ENCODE data around the gene NQO1. TPM values are rescaled to one million over a fixed set of nuclear protein-coding genes. Genes with fewer than 3 reads are reported as not detected.

NQO1 gene
- total RNA-seq, 1 experiment from 2014 or later: 853 TPM

DNA sequence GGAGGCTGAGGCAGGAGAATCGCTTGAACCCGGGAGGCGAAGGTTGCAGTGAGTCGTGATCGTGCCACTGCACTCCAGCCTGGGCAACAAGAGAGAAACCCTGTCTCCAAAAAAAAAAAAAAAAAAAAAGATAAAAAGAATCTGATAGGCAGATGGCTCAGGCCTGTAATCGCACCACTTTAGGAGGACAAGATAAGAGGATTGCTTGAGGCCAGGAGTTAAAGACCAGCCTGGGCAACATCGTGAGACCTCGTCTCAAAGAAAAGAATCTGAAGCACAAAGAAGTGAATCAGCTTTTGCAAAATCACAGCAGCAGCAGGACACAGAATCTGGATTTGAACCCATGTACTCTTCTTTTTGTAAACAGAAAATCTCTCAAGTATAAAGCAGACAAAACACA is 20.8 kb upstream of the NQO1 start:
- Histone ChIP-seq H3K4me2 (no peak overlapping the region), H3K36me3 (ENCODE audit: low read depth) (peaks cover 47% of the 10 kb centered on the region), H4K20me1 (ENCODE audit: insufficient read depth) (peaks cover 17% of the 10 kb centered on the region), H2AFZ (no peak overlapping the region), H3K27ac (no peak overlapping the region), H3K4me1 (replicated peaks; ENCODE audit: insufficient read depth) (peaks cover 9% of the 10 kb centered on the region), H3K27me3 (ENCODE audit: insufficient read depth, low read depth) (no peaks in the 10 kb centered on the region), H3K9me3 (ENCODE audit: insufficient read depth, low read depth) (no peaks in the 10 kb centered on the region), H3K79me2 (ENCODE audit: low read depth) (peaks cover 45% of the 10 kb centered on the region), H3K9me2 (ENCODE audit: insufficient read depth) (no peaks in the 10 kb centered on the region), H3K4me3 (no peak overlapping the region), H3F3A (ENCODE audit: insufficient read depth, low read depth) (peaks cover 40% of the 10 kb centered on the region)
- POLR2A ChIA-PET (ENCODE audit: unreplicated experiment): no interaction called here
- CTCF ChIA-PET: no interaction called here
- TF ChIP-seq EZH2 (IDR thresholded peaks at IDR 0.05; ENCODE audit: low read depth) (no peak), CTCF (conservative IDR thresholded peaks at IDR 0.05) (no peak)
- DNase-seq: no peak
- intact Hi-C loops (cut with micrococcal nuclease; ENCODE audit: unreplicated experiment): no loop called here
- BruUV-seq (replicated peaks): no TSS peak

DNA sequence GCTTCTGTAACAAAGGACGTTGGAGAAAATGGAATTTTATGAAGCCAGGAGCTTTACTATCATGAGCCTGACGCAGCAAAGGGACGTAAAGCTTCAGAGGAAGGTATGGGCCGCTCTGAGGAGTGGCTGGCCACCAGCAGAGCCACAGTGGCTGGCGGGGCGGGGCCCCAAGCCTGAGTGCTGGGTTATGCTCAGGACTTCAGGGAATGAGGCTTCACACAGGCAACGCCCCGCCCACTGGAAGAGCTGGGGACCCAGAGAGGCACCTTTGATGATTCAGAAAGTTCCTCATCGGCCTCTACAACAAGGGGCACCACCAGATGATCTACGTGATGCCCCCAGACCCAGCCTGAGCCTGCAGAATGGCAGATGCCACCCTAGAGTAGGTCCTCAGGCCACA is 19.6 kb upstream of the NQO1 start:
- Histone ChIP-seq H3K4me2 (no peak overlapping the region), H3K4me1 (replicated peaks; ENCODE audit: insufficient read depth) (peaks cover 20% of the 10 kb centered on the region), H3K36me3 (ENCODE audit: low read depth) (peaks cover 51% of the 10 kb centered on the region), H3K9me3 (ENCODE audit: insufficient read depth, low read depth) (no peaks in the 10 kb centered on the region), H3K27ac (no peak overlapping the region), H3K79me2 (ENCODE audit: low read depth) (peaks cover 34% of the 10 kb centered on the region), H3K4me3 (no peak overlapping the region), H4K20me1 (ENCODE audit: insufficient read depth) (peaks cover 13% of the 10 kb centered on the region), H2AFZ (no peak overlapping the region), H3K27me3 (ENCODE audit: insufficient read depth, low read depth) (no peaks in the 10 kb centered on the region), H3K9me2 (ENCODE audit: insufficient read depth) (no peaks in the 10 kb centered on the region), H3F3A (ENCODE audit: insufficient read depth, low read depth) (peaks cover 51% of the 10 kb centered on the region)
- ChIA-PET CTCF (interaction anchor here (1.0 kb wide), 1 partner anchor 8 kb away, joined by 4 read pairs; no protein-coding TSS in a partner anchor), POLR2A (ENCODE audit: unreplicated experiment) (no interaction called here)
- BruUV-seq (replicated peaks): no TSS peak
- TF ChIP-seq EZH2 (IDR thresholded peaks at IDR 0.05; ENCODE audit: low read depth) (no peak), CTCF (conservative IDR thresholded peaks at IDR 0.05) (no peak)
- intact Hi-C loops (cut with micrococcal nuclease; ENCODE audit: unreplicated experiment): no loop called here
- no peak for DNase-seq

GRCh38 chr16:69745232-69745612 is 18.9 kb upstream of the NQO1 start:
- BruUV-seq (replicated peaks): no TSS peak
- no peaks in the 10 kb centered on the region for H3K27me3 ChIP-seq (ENCODE audit: insufficient read depth, low read depth)
- no peaks in the 10 kb centered on the region for H3K9me2 ChIP-seq (ENCODE audit: insufficient read depth)
- no peak overlapping the region for H3K27ac ChIP-seq
- no peak for DNase-seq
- CTCF ChIA-PET: interaction anchor here (1.0 kb wide), 1 partner anchor 8 kb away, joined by 4 read pairs; no protein-coding TSS in a partner anchor
- peaks cover 48% of the 10 kb centered on the region for H3K36me3 ChIP-seq (ENCODE audit: low read depth)
- no peaks in the 10 kb centered on the region for H3K9me3 ChIP-seq (ENCODE audit: insufficient read depth, low read depth)
- no peak overlapping the region for H3K4me3 ChIP-seq
- POLR2A ChIA-PET (ENCODE audit: unreplicated experiment): no interaction called here
- H3K4me2 ChIP-seq: no peak overlapping the region
- no peak overlapping the region for H2AFZ ChIP-seq
- peaks cover 25% of the 10 kb centered on the region for H3K4me1 ChIP-seq (replicated peaks; ENCODE audit: insufficient read depth)
- no peak for TF ChIP-seq EZH2 (IDR thresholded peaks at IDR 0.05; ENCODE audit: low read depth)
- H4K20me1 ChIP-seq (ENCODE audit: insufficient read depth): peaks cover 13% of the 10 kb centered on the region
- H3F3A ChIP-seq (ENCODE audit: insufficient read depth, low read depth): peaks cover 59% of the 10 kb centered on the region
- intact Hi-C loops (cut with micrococcal nuclease; ENCODE audit: unreplicated experiment): no loop called here
- peaks cover 31% of the 10 kb centered on the region; the same call in 1 of the 2 replicates for H3K79me2 ChIP-seq (ENCODE audit: low read depth)
